Smooth muscle cell (in vitro differentiated cells): Measurements from ENCODE around the gene UGP2. TPM values are rescaled to one million over a fixed set of nuclear protein-coding genes. Genes with fewer than 3 reads are reported as not detected.

Experiments used
- polyA plus RNA-seq: library from polyadenylated mRNA; unstranded; fragments of >200 nt; fragmentation: Nextera tagmentation; extraction: Ambion mirVana; gene quantifications from 2 replicates; pipeline ENCODE4 v1.2.1, GENCODE V29; 2016
- small RNA-seq: library from RNA; depleted of rRNA; stranded (forward); fragments of <200 nt; gene quantifications from one replicate; pipeline ENCODE3, GENCODE V24; 2014
- total RNA-seq: library from RNA; depleted of rRNA; stranded (reverse); fragments of >200 nt; gene quantifications from 2 replicates; pipeline ENCODE4 v1.2.3, GENCODE V29; 2014

The UGP2 gene
- total and polyA plus RNA-seq, 2 experiments from 2014 or later = 171 to 238 TPM

Small RNA genes within 50 kb of the gene (small RNA-seq; reads per million reads assigned to genes)
- not detected for gene RF01293

Other genes with a start within 250 kb of the UGP2 start
- 36.9 and 40.8 TPM in 2 replicates for gene VPS54, start 177.5 kb downstream of the UGP2 start, total RNA-seq
- 12.8 and 13.2 TPM in 2 replicates for gene VPS54, start 177.5 kb downstream of the UGP2 start, polyA plus RNA-seq